ENCODE measurements around the gene KRABD2.
"Not testable (repeated sequence)": the region's sequence is repeated elsewhere in the genome, so short reads cannot be mapped to it uniquely, and the experiment has no call there.

KRABD2 gene

GRCh38 chr17:8392674-8393469, 16.4 kb upstream of the KRABD2 start:
- no peak for DNase-seq

- no peak for DNase-seq
Observed at GRCh38 chr17:8392274-8392673, 15.8 kb upstream of the KRABD2 start.

- DNase-seq, result no peak
Observed at GRCh38 chr17:8391711-8392110, 15.2 kb upstream of the KRABD2 start.

- peak; percentile 5 for DNase-seq
Observed at GRCh38 chr17:8387914-8388651, 11.6 kb upstream of the KRABD2 start.

GRCh38 chr17:8386841-8387240, 10.3 kb upstream of the KRABD2 start:
- DNase-seq, result no peak

- no peak for DNase-seq
Observed at GRCh38 chr17:8384801-8385378, 8.4 kb upstream of the KRABD2 start.

- DNase-seq, result peak; percentile 74
Observed at GRCh38 chr17:8383143-8383822, 6.8 kb upstream of the KRABD2 start, which contains the start of gene RPL26. Gene RPL26 (minus strand): TSS chr17:8383193. CDS start chr17:8382310, 883 bp downstream.

- DNase-seq, result no peak
Observed at GRCh38 chr17:8382880-8383142, 6.3 kb upstream of the KRABD2 start.

- no peak for DNase-seq
Observed at GRCh38 chr17:8382052-8382879, 5.8 kb upstream of the KRABD2 start.

GRCh38 chr17:8380049-8380448, 3.5 kb upstream of the KRABD2 start:
- DNase-seq, result no peak

GRCh38 chr17:8378117-8378516, 1.6 kb upstream of the KRABD2 start:
- not testable (repeated sequence) for DNase-seq

GRCh38 chr17:8377422-8377821, 918 bp upstream of the KRABD2 start:
- no peak for DNase-seq

- no peak for DNase-seq
Observed at GRCh38 chr17:8375738-8376259, 705 bp downstream of the KRABD2 start.

GRCh38 chr17:8373856-8374255, 2.6 kb downstream of the KRABD2 start:
- DNase-seq, result not testable (repeated sequence)

- DNase-seq, result no peak
Observed at GRCh38 chr17:8372422-8372821, 4.1 kb downstream of the KRABD2 start.

GRCh38 chr17:8371786-8372185, 4.7 kb downstream of the KRABD2 start:
- DNase-seq, result no peak

GRCh38 chr17:8369944-8370343, 6.6 kb downstream of the KRABD2 start:
- DNase-seq, result no peak

- no peak for DNase-seq
Observed at GRCh38 chr17:8368193-8368592, 8.3 kb downstream of the KRABD2 start.

GRCh38 chr17:8366231-8366630, 10.3 kb downstream of the KRABD2 start:
- DNase-seq, result no peak

- DNase-seq, result no peak
Observed at GRCh38 chr17:8365143-8365542, 11.4 kb downstream of the KRABD2 start.

GRCh38 chr17:8362651-8363332, 13.7 kb downstream of the KRABD2 start:
- no peak for DNase-seq

GRCh38 chr17:8360751-8361150, 15.8 kb downstream of the KRABD2 start:
- no peak for DNase-seq
